Naive B cell (primary cell): ENCODE results near the gene KRT84. TPM values are rescaled to one million over a fixed set of nuclear protein-coding genes. Genes with fewer than 3 reads are reported as not detected.

Source experiments
- ATAC-seq, 2 donors: fragments of 150-1000 bp; cut with Tn5 transposase; 2 replicates each; pipeline ENCODE4 v1.10.0; 2021; ENCODE audit warnings: low read depth in 2 of 2, mild to moderate bottlenecking in 2 of 2, moderate library complexity in 2 of 2
- DNase-seq: peaks from one replicate; pipeline ENCODE4 v3.0.0; 2022
- H3K27ac Mint-ChIP-seq, 6 donors: one replicate each; pipeline ENCODE4 v1.8.0; 2020 to 2022; ENCODE audit warnings: mild to moderate bottlenecking in 6 of 6, mixed read lengths in 6 of 6, moderate library complexity in 5 of 6, inconsistent platforms in 2 of 6
- H3K27me3 Mint-ChIP-seq, 3 donors: one replicate each; pipeline ENCODE4 v1.8.0; 2021 to 2022; ENCODE audit warnings: mixed read lengths in 3 of 3, mild to moderate bottlenecking in 1 of 3
- H3K36me3 Mint-ChIP-seq, 2 donors: one replicate each; pipeline ENCODE4 v1.8.0; 2020 to 2022; ENCODE audit warnings: mixed read lengths in 2 of 2, inconsistent platforms in 1 of 2, mild to moderate bottlenecking in 1 of 2
- H3K4me1 Mint-ChIP-seq, 3 donors: one replicate each; pipeline ENCODE4 v1.8.0; 2020 to 2022; ENCODE audit warnings: mixed read lengths in 3 of 3, inconsistent platforms in 1 of 3, mild to moderate bottlenecking in 1 of 3, moderate library complexity in 1 of 3
- H3K4me3 Mint-ChIP-seq, 8 donors: one replicate each; pipeline ENCODE4 v1.8.0; 2020 to 2022; ENCODE audit warnings: mild to moderate bottlenecking in 8 of 8, mixed read lengths in 8 of 8, moderate library complexity in 8 of 8, inconsistent platforms in 2 of 8
- H3K9me3 Mint-ChIP-seq, 7 donors: one replicate each; pipeline ENCODE4 v1.8.0; 2020 to 2022; ENCODE audit warnings: mixed read lengths in 7 of 7, mild to moderate bottlenecking in 5 of 7, inconsistent platforms in 2 of 7, moderate library complexity in 1 of 7
- polyA plus RNA-seq, 6 donors: library from polyadenylated mRNA; unstranded; fragments of 300-500 nt; fragmentation: Illumina TruSeq; gene quantifications; one replicate each; pipeline ENCODE4 v1.2.3, GENCODE V29; 2021; ENCODE audit warnings: low read depth in 6 of 6

KRT84 gene
- polyA plus RNA-seq, 6 donors from 2014 or later, result not detected

- no peak overlapping the region for H3K27ac Mint-ChIP-seq
- peaks cover 4 to 62% (median 24%) of the 10 kb centered on the region in 3 donors for H3K27me3 Mint-ChIP-seq
- no peak overlapping the region for H3K4me3 Mint-ChIP-seq
- peaks cover 0 to 1% (median 0%) of the 10 kb centered on the region in 3 donors for H3K4me1 Mint-ChIP-seq
- H3K36me3 Mint-ChIP-seq, result peaks cover 0 to 4% of the 10 kb centered on the region in 2 donors
- ATAC-seq (no peak), DNase-seq (no peak)
- peaks cover 0 to 3% (median 0%) of the 10 kb centered on the region in 7 donors for H3K9me3 Mint-ChIP-seq
Observed at GRCh38 chr12:52403561-52403960, 18.1 kb upstream of the KRT84 start.

GRCh38 chr12:52402873-52403540 is 17.6 kb upstream of the KRT84 start:
- no peaks in the 10 kb centered on the region for H3K36me3 Mint-ChIP-seq
- peaks cover 4 to 57% (median 21%) of the 10 kb centered on the region in 3 donors for H3K27me3 Mint-ChIP-seq
- no peaks in the 10 kb centered on the region for H3K4me1 Mint-ChIP-seq
- H3K9me3 Mint-ChIP-seq, result peaks cover 0 to 1% (median 0%) of the 10 kb centered on the region in 7 donors
- no peak overlapping the region for H3K27ac Mint-ChIP-seq
- H3K4me3 Mint-ChIP-seq, result no peak overlapping the region
- no peak for DNase-seq
- ATAC-seq, result no peak

- Mint-ChIP-seq H3K9me3 (no peaks in the 10 kb centered on the region), H3K27ac (no peak overlapping the region), H3K4me1 (no peaks in the 10 kb centered on the region), H3K27me3 (peaks cover 4 to 51% (median 16%) of the 10 kb centered on the region in 3 donors), H3K36me3 (no peaks in the 10 kb centered on the region), H3K4me3 (no peak overlapping the region)
- ATAC-seq (no peak), DNase-seq (no peak)
Observed at GRCh38 chr12:52402377-52402776, 16.9 kb upstream of the KRT84 start.

GRCh38 chr12:52401926-52402325 is 16.5 kb upstream of the KRT84 start:
- no peaks in the 10 kb centered on the region for H3K9me3 Mint-ChIP-seq
- H3K27ac Mint-ChIP-seq, result peak overlapping the region in 1 of 6 donors; percentile 76
- H3K36me3 Mint-ChIP-seq, result no peaks in the 10 kb centered on the region
- H3K4me1 Mint-ChIP-seq, result no peaks in the 10 kb centered on the region
- H3K4me3 Mint-ChIP-seq, result no peak overlapping the region
- DNase-seq (no peak), ATAC-seq (no peak)
- H3K27me3 Mint-ChIP-seq, result peaks cover 4 to 48% (median 20%) of the 10 kb centered on the region in 3 donors

- no peak for ATAC-seq
- H3K4me1 Mint-ChIP-seq, result no peaks in the 10 kb centered on the region
- no peaks in the 10 kb centered on the region for H3K9me3 Mint-ChIP-seq
- H3K4me3 Mint-ChIP-seq, result no peak overlapping the region
- H3K27ac Mint-ChIP-seq, result no peak overlapping the region
- H3K36me3 Mint-ChIP-seq, result no peaks in the 10 kb centered on the region
- DNase-seq, result no peak
- peaks cover 4 to 48% (median 24%) of the 10 kb centered on the region in 3 donors for H3K27me3 Mint-ChIP-seq
Observed at GRCh38 chr12:52401526-52401925, 16.1 kb upstream of the KRT84 start.

- Mint-ChIP-seq H3K36me3 (no peaks in the 10 kb centered on the region), H3K4me3 (no peak overlapping the region), H3K27ac (no peak overlapping the region), H3K27me3 (peaks cover 4 to 42% (median 30%) of the 10 kb centered on the region in 3 donors), H3K9me3 (no peaks in the 10 kb centered on the region), H3K4me1 (no peaks in the 10 kb centered on the region)
- DNase-seq (no peak), ATAC-seq (no peak)
Observed at GRCh38 chr12:52400906-52401305, 15.5 kb upstream of the KRT84 start.

DNA sequence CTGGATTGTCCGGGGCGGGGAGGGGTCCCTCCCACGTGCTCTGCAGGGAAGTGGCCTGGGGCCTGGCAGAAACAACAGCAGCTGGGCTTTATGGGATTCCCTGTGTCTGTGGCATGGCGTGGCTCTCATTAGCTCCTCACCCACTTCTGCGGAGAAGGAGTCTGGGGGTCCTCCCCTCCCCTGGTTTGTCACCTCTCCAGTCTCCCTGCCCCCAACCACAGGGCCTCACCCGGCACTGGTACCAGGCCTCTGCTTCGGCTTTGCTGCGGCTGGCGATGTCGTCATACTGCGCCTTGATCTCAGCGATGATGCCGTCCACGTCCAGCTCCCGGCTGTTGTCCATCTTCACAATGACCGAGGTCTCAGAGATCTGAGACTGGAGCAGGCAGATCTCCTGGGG is 14.3 kb upstream of the KRT84 start:
- ATAC-seq, result no peak
- no peak for DNase-seq
- H3K9me3 Mint-ChIP-seq, result no peaks in the 10 kb centered on the region
- H3K4me1 Mint-ChIP-seq, result no peaks in the 10 kb centered on the region
- no peaks in the 10 kb centered on the region for H3K36me3 Mint-ChIP-seq
- peaks cover 4 to 40% (median 36%) of the 10 kb centered on the region in 3 donors for H3K27me3 Mint-ChIP-seq
- H3K4me3 Mint-ChIP-seq, result no peak overlapping the region
- H3K27ac Mint-ChIP-seq, result no peak overlapping the region

DNA sequence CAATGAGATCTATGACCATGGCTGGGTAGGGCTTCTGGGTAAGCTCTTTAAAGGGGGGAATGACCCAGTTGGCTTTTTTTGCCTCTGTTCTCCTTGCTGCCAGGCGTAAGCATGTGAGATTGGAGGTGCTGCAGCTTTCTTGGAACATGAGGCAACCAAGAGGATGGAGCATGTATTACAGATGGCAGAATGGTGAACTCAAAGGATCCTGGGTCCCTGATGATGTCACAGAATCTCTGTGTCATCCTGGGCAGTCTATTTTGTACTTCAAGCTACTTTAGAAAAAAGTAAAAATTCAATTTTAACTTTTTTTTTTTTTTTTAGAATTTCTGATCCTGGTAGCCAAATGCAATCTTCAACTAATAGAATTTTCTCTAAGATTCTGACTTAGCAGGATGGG is 12.7 kb upstream of the KRT84 start:
- H3K4me3 Mint-ChIP-seq, result no peak overlapping the region
- H3K27ac Mint-ChIP-seq, result no peak overlapping the region
- no peak for ATAC-seq

GRCh38 chr12:52396656-52397055 is 11.2 kb upstream of the KRT84 start:
- Mint-ChIP-seq H3K4me3 (no peak overlapping the region), H3K27me3 (peaks cover 0 to 51% (median 29%) of the 10 kb centered on the region in 3 donors), H3K4me1 (no peaks in the 10 kb centered on the region), H3K27ac (no peak overlapping the region), H3K9me3 (no peaks in the 10 kb centered on the region), H3K36me3 (no peaks in the 10 kb centered on the region)
- ATAC-seq (no peak), DNase-seq (no peak)

More for the DNA sequence above, 12.7 kb upstream of the KRT84 start:
- no peaks in the 10 kb centered on the region for H3K9me3 Mint-ChIP-seq
- H3K36me3 Mint-ChIP-seq, result no peaks in the 10 kb centered on the region
- no peak for DNase-seq
- peaks cover 4 to 41% (median 37%) of the 10 kb centered on the region in 3 donors for H3K27me3 Mint-ChIP-seq
- H3K4me1 Mint-ChIP-seq, result no peaks in the 10 kb centered on the region

DNA sequence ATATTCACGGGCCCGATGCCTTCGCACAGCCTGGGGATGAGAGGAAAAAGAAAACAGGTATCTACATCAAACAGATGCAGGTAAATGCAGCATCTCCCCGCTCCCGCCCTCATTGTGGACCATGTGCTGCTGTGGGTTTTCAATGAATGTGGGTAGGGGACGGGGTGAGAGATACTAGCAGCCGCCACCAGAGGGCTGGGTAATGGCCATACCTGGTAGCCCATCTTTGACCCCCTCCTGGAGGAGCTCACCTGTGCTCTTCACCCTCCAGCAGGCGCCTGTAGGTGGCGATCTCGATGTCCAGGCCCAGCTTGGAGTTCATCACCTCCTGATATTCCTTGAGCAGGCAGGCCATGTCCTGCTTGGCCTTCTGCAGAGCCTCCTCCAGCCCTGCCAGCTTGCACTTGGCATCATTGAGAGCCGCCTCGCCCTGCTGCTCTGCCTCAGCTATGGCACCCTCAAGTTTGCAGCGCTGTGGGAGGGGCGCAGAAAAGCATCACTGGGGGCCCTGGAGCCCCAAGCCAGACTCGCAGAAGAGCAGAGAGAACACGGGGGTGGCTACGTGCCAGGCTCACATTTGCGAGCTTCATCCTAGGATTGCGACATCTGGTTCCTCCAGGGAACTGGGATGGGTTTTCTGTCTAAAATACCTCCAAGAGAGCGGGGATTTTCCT is 10.4 kb upstream of the KRT84 start:
- Mint-ChIP-seq H3K27me3 (peaks cover 0 to 53% (median 29%) of the 10 kb centered on the region in 3 donors), H3K9me3 (no peaks in the 10 kb centered on the region), H3K4me1 (no peaks in the 10 kb centered on the region), H3K4me3 (no peak overlapping the region), H3K27ac (no peak overlapping the region), H3K36me3 (no peaks in the 10 kb centered on the region)
- no peak for DNase-seq
- ATAC-seq, result no peak

GRCh38 chr12:52394836-52395405 is 9.5 kb upstream of the KRT84 start:
- no peak for ATAC-seq
- peak overlapping the region in 1 of 8 donors; percentile 59 for H3K4me3 Mint-ChIP-seq
- H3K27me3 Mint-ChIP-seq, result peaks cover 0 to 46% (median 28%) of the 10 kb centered on the region in 3 donors
- H3K27ac Mint-ChIP-seq, result no peak overlapping the region
- H3K4me1 Mint-ChIP-seq, result no peaks in the 10 kb centered on the region
- H3K36me3 Mint-ChIP-seq, result no peaks in the 10 kb centered on the region
- no peaks in the 10 kb centered on the region for H3K9me3 Mint-ChIP-seq
- no peak for DNase-seq

GRCh38 chr12:52392465-52393007 is 7.1 kb upstream of the KRT84 start:
- ATAC-seq (no peak), DNase-seq (no peak)
- no peaks in the 10 kb centered on the region for H3K4me1 Mint-ChIP-seq
- H3K9me3 Mint-ChIP-seq, result no peaks in the 10 kb centered on the region
- no peak overlapping the region for H3K4me3 Mint-ChIP-seq
- H3K36me3 Mint-ChIP-seq, result no peaks in the 10 kb centered on the region
- peaks cover 0 to 45% (median 15%) of the 10 kb centered on the region in 3 donors for H3K27me3 Mint-ChIP-seq
- H3K27ac Mint-ChIP-seq, result peak overlapping the region in 1 of 6 donors; percentile 60

GRCh38 chr12:52391618-52392002 is 6.2 kb upstream of the KRT84 start:
- H3K36me3 Mint-ChIP-seq, result no peaks in the 10 kb centered on the region
- H3K27ac Mint-ChIP-seq, result no peak overlapping the region

More at GRCh38 chr12:52391618-52392002, 6.2 kb upstream of the KRT84 start:
- Mint-ChIP-seq H3K4me3 (no peak overlapping the region), H3K4me1 (no peaks in the 10 kb centered on the region), H3K27me3 (peaks cover 0 to 38% (median 15%) of the 10 kb centered on the region in 3 donors), H3K9me3 (no peaks in the 10 kb centered on the region)
- ATAC-seq (no peak), DNase-seq (no peak)
